Measurements from ENCODE around the gene SYNJ1.
"Not testable (repeated sequence)": the region's sequence is repeated elsewhere in the genome, so short reads cannot be mapped to it uniquely, and the experiment has no call there.

The SYNJ1 gene

DNA sequence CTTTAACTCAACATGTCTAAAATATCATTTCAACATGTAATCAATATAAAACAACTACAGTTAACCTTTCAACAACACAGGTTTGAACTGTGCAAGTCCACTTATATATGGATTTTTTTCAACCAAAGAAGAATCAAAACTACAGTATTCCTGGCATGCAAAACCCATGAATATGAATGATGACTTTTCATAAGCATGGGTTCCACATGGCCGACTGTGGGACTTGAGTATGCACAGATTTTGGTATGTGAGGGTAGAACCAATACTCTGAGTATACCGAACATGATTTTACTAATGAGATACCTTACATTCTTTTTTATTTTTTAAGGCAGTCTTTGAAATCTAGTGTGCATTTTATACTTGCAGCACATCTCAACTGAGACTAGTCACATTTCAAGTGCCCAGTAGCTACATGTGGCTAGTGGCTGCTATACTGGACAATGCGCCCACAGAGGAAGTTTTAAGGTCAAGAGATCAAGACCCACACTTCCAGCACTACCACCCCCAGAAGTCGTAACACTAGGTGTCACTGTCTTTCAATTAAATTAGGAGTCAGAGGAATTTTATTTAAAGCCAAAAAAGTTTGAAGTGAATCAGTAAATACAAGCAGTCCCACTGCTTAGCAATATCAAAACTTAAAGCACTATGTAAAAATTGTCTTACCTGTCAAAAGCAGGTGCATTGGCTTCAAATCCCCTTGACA lies 40.0 kb downstream of the SYNJ1 start:
- DNase-seq (ENCODE audit: low spot score) = peak; percentile 26
- in situ Hi-C loops (cut with MboI; ENCODE audit: low sequenced_read_pairs, unreplicated experiment) = no loop called here
- TF ChIP-seq, protein P1, sequence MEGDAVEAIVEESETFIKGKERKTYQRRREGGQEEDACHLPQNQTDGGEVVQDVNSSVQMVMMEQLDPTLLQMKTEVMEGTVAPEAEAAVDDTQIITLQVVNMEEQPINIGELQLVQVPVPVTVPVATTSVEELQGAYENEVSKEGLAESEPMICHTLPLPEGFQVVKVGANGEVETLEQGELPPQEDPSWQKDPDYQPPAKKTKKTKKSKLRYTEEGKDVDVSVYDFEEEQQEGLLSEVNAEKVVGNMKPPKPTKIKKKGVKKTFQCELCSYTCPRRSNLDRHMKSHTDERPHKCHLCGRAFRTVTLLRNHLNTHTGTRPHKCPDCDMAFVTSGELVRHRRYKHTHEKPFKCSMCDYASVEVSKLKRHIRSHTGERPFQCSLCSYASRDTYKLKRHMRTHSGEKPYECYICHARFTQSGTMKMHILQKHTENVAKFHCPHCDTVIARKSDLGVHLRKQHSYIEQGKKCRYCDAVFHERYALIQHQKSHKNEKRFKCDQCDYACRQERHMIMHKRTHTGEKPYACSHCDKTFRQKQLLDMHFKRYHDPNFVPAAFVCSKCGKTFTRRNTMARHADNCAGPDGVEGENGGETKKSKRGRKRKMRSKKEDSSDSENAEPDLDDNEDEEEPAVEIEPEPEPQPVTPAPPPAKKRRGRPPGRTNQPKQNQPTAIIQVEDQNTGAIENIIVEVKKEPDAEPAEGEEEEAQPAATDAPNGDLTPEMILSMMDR (IDR thresholded peaks at IDR 0.05; ENCODE audit: borderline replicate concordance, control extremely low read depth, extremely low read depth, insufficient read depth, missing control alignments) = no peak

DNA sequence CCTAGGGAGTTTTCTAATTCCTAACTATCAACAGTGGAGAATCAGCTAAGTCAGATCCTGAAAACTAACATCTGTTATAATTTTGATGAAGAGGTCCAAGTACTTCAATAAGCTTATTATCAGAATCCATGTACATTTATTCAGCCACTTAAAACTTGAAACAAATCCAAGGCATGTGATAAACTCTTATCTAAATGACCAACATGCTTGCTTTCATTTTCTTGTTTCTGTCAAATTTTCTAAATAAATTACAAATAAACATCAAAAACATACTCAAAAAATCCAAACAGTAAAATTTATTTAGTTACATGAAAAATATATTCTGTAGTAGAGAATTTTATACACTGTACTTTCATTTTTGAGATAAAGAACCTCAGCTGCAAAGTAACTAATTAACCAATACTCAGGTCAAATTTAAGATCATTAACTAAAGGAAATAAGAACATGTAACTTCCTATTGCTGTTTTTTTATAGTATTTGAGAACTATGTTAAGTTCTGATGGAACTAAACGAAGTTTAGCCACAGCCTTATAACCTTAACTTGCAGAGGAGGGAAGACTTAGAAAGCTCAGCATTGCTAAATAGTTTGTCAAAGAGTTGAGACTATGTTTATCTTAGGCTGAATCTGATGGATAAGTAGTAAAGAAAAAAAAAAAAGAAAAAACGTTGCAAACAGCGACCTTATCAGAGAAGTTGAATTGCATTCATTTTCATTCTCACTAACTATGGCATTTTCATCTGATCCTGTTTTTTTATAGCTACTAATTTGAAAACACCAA lies 44.9 kb downstream of the SYNJ1 start:
- DNase-seq (ENCODE audit: low spot score) = no peak
- in situ Hi-C loops (cut with MboI; ENCODE audit: low sequenced_read_pairs, unreplicated experiment) = no loop called here
- TF ChIP-seq, protein P1 (IDR thresholded peaks at IDR 0.05; ENCODE audit: borderline replicate concordance, control extremely low read depth, extremely low read depth, insufficient read depth, missing control alignments) = no peak

GRCh38 chr21:32674731-32675130 lies 53.1 kb downstream of the SYNJ1 start:
- in situ Hi-C loops (cut with MboI; ENCODE audit: low sequenced_read_pairs, unreplicated experiment) = no loop called here
- TF ChIP-seq, protein P1 (IDR thresholded peaks at IDR 0.05; ENCODE audit: borderline replicate concordance, control extremely low read depth, extremely low read depth, insufficient read depth, missing control alignments) = no peak
- no peak for DNase-seq (ENCODE audit: low spot score)

- in situ Hi-C loops (cut with MboI; ENCODE audit: low sequenced_read_pairs, unreplicated experiment) = no loop called here
- TF ChIP-seq, protein P1 (IDR thresholded peaks at IDR 0.05; ENCODE audit: borderline replicate concordance, control extremely low read depth, extremely low read depth, insufficient read depth, missing control alignments) = no peak
- no peak for DNase-seq (ENCODE audit: low spot score)
Observed at GRCh38 chr21:32674038-32674437, 53.8 kb downstream of the SYNJ1 start.

- TF ChIP-seq, protein P1 (IDR thresholded peaks at IDR 0.05; ENCODE audit: borderline replicate concordance, control extremely low read depth, extremely low read depth, insufficient read depth, missing control alignments) = no peak
- DNase-seq (ENCODE audit: low spot score) = no peak
- in situ Hi-C loops (cut with MboI; ENCODE audit: low sequenced_read_pairs, unreplicated experiment) = no loop called here
Observed at GRCh38 chr21:32666258-32666657, 61.6 kb downstream of the SYNJ1 start.

DNA sequence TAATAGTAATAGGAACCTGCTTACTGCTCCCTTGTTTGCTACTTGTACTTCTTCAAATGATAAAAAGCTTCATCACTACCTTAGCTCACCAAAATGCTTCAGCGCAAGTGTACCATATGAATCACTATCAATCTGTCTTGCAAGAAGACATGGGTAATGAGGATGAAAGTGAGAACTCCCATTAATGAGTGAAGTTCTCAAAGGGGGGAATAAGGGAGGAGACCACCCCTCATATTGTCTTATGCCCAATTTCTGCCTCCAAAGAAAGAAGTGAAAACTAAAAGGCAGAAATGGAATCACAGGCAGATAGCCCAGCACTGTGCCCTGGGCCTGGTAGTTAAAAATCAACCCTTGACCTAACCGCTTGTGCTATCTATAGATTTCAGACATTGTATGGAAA lies 63.7 kb downstream of the SYNJ1 start:
- DNase-seq (ENCODE audit: low spot score); in situ Hi-C loops (cut with MboI; ENCODE audit: low sequenced_read_pairs, unreplicated experiment): not testable (repeated sequence)

GRCh38 chr21:32661981-32662380 lies 65.8 kb downstream of the SYNJ1 start:
- in situ Hi-C loops (cut with MboI; ENCODE audit: low sequenced_read_pairs, unreplicated experiment) = not testable (repeated sequence)

DNA sequence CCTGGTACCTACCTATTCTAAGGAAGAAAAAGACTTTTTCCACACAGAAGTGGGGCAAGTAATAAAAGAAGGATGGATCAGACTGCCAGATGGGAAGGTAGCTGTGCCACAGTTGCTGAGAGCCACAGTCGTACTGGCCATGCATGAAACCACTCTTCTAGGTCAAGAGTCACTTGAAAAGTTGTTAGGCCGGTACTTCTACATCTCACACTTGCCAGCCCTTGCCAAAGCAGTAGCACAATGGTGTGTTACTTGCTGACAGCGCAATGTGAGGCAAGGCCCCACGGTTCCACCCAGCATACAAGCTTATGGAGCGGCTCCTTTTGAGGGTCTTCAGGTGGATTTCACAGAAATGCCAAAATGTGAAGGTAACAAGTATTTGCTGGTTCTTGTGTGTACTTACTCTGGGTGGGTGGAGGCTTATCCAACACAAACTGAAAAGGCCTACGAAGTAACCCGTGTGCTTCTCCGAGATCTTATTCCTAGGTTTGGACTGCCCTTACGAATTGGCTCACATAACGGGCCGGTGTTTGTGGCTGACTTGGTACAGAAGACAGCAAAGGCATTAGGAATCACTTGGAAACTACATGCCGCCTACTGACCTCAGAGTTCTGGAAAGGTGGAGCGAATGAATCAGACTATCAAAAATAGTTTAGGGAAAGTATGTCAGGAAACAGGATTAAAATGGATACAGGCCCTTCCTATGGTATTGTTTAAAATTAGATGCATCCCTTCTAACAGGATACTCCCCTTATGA lies 66.6 kb downstream of the SYNJ1 start:
- in situ Hi-C loops (cut with MboI; ENCODE audit: low sequenced_read_pairs, unreplicated experiment); DNase-seq (ENCODE audit: low spot score): not testable (repeated sequence)

More at GRCh38 chr21:32661981-32662380, 65.8 kb downstream of the SYNJ1 start:
- not testable (repeated sequence) for DNase-seq (ENCODE audit: low spot score)

Measured in GM13976 (cell line).